IMR-90 (cell line): Measurements from ENCODE around the gene LOX.

Source experiments
- BHLHE40 ChIP-seq: fragments of 150-350 bp; IDR thresholded peaks from 2 replicates; pipeline ENCODE4 v1.6.1; 2016; ENCODE audit warnings: mild to moderate bottlenecking, low read depth, low read length
- CEBPB ChIP-seq: IDR thresholded peaks from 2 replicates; pipeline ENCODE4 v1.6.1; 2012; ENCODE audit warnings: low read depth, low read length, improper control_type of control experiment
- CTCF ChIP-seq: conservative IDR thresholded peaks from 2 replicates; pipeline ENCODE4 v1.5.1; 2012; ENCODE audit warnings: mild to moderate bottlenecking, low read depth, low read length, improper control_type of control experiment
- MAFK ChIP-seq: IDR thresholded peaks from 2 replicates; pipeline ENCODE4 v1.6.1; 2012; ENCODE audit warnings: low read depth, low read length, improper control_type of control experiment
- MAZ ChIP-seq: IDR thresholded peaks from 2 replicates; pipeline ENCODE4 v1.6.1; 2012; ENCODE audit warnings: low read depth, mild to moderate bottlenecking, low read length, improper control_type of control experiment, moderate library complexity, borderline replicate concordance
- MXI1 ChIP-seq: IDR thresholded peaks from 2 replicates; pipeline ENCODE4 v1.6.1; 2012; ENCODE audit warnings: low read depth, mild to moderate bottlenecking, low read length, moderate library complexity, borderline replicate concordance
- POLR2A ChIP-seq: IDR thresholded peaks from 2 replicates; pipeline ENCODE4 v1.6.1; 2012; ENCODE audit warnings: mild to moderate bottlenecking, low read depth, low read length
- RAD21 ChIP-seq: IDR thresholded peaks from 2 replicates; pipeline ENCODE4 v1.6.1; 2012; ENCODE audit warnings: low read length, improper control_type of control experiment
- RCOR1 ChIP-seq: IDR thresholded peaks from 2 replicates; pipeline ENCODE4 v1.6.1; 2012; ENCODE audit warnings: mild to moderate bottlenecking, low read length, improper control_type of control experiment; ENCODE audit not compliant: insufficient replicate concordance
- RFX5 ChIP-seq: IDR thresholded peaks from 2 replicates; pipeline ENCODE4 v1.8.0; 2012; ENCODE audit warnings: low read depth, mild to moderate bottlenecking, low read length, moderate library complexity
- SMC3 ChIP-seq: fragments of 150-350 bp; IDR thresholded peaks from 2 replicates; pipeline ENCODE4 v1.6.1; 2016; ENCODE audit warnings: low read depth, mild to moderate bottlenecking, antibody characterized with exemption, low read length, moderate library complexity

DNA sequence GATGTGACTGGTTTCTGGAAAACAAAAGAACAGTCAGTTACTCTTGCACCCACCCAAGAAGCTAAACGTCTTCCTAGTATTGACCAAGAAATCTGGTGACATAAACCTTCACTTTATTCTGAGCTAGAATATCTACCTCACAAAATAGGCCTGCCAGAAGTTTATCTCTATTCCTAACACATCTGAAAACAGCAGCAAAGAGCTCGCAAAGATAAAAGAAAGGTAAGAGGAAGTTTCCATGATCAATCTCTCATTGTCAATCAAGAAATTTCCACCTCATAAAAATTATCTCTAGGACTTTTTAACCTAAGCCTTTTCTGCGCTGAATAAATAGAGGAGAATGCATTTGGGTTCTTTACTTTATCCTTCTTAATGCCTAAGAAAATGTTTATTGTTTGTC is 34.0 kb upstream of the LOX start:
- TF ChIP-seq SMC3 (no peak), POLR2A (no peak), RAD21 (no peak), CTCF (no peak), CEBPB (no peak), RFX5 (no peak), BHLHE40 (no peak), MAFK (no peak), RCOR1 (no peak), MXI1 (no peak), MAZ (no peak)
